Spleen (tissue), 11 donors: ENCODE measurements around the gene FERMT1. TPM values are rescaled to one million over a fixed set of nuclear protein-coding genes. Genes with fewer than 3 reads are reported as not detected.

Experiments
- DNase-seq: peaks from one replicate; pipeline ENCODE4 v3.0.0-alpha.2; 2020
- H3K27ac ChIP-seq, 8 donors: fragments of 200-600 bp; sonication (generic) in 7 of 8; 1 replicate in 4 of 8; 2 replicates in 4 of 8; pipeline versions ENCODE4 v1.5.0 to v1.8.0; 2016 to 2021; ENCODE audit warnings: inconsistent platforms in 4 of 8, mild to moderate bottlenecking in 4 of 8, moderate library complexity in 1 of 8
- H3K27me3 ChIP-seq, 7 donors: fragments of 200-600 bp; sonication (generic) in 6 of 7; replicated peaks in 1 of 7; 1 replicate in 4 of 7; 2 replicates in 3 of 7; pipeline versions ENCODE4 v1.5.0 to v1.8.0; 2016 to 2021; ENCODE audit warnings: inconsistent platforms in 3 of 7, mild to moderate bottlenecking in 1 of 7
- H3K36me3 ChIP-seq, 6 donors: fragments of 200-600 bp; sonication (generic) in 5 of 6; 1 replicate in 4 of 6; 2 replicates in 2 of 6; pipeline versions ENCODE4 v1.5.0 to v1.8.0; 2016 to 2021; ENCODE audit warnings: inconsistent platforms in 2 of 6
- H3K4me1 ChIP-seq, 6 donors: fragments of 200-600 bp; sonication (generic) in 5 of 6; 1 replicate in 3 of 6; 2 replicates in 3 of 6; pipeline versions ENCODE4 v1.5.0 to v1.8.0; 2016 to 2021; ENCODE audit warnings: inconsistent platforms in 3 of 6
- H3K4me3 ChIP-seq, 8 donors: fragments of 200-600 bp; sonication (generic) in 7 of 8; 1 replicate in 4 of 8; 2 replicates in 4 of 8; pipeline versions ENCODE4 v1.5.0 to v1.8.0; 2016 to 2021; ENCODE audit warnings: inconsistent platforms in 4 of 8, mild to moderate bottlenecking in 4 of 8, moderate library complexity in 2 of 8
- H3K9me3 ChIP-seq, 8 donors: fragments of 200-600 bp; sonication (generic) in 7 of 8; 1 replicate in 4 of 8; 2 replicates in 4 of 8; pipeline versions ENCODE4 v1.5.0 to v1.8.0; 2016 to 2021; ENCODE audit warnings: inconsistent platforms in 4 of 8
- POLR2A ChIP-seq, 3 donors: fragments of 450-650 bp; IDR thresholded peaks; one replicate each; pipeline ENCODE4 v1.5.1; 2017; ENCODE audit warnings: antibody characterized with exemption in 3 of 3, mild to moderate bottlenecking in 1 of 3
- POLR2AphosphoS5 ChIP-seq, 3 donors: sonication (generic); formaldehyde crosslinking; IDR thresholded peaks; one replicate each; pipeline ENCODE4 v1.5.1; 2017; ENCODE audit warnings: antibody characterized with exemption in 3 of 3
- WGBS, 5 donors: extraction: QIAGEN DNeasy Blood & Tissue Kit in 3 of 5; methylation state at CpG; one replicate each; pipeline versions ENCODE4 v1.1.5 to v1.1.7; 2013 to 2018; 5-methylcytosine and 5-hydroxymethylcytosine counted together
- intact Hi-C: fragments of 100-400 bp; cut with DNase I; formaldehyde crosslinking; loops from one replicate; pipeline ENCODE4 v1.15.0; 2023; ENCODE audit warnings: low total_unique reads
- polyA plus RNA-seq, 3 donors: library from polyadenylated mRNA; stranded (reverse); fragments of 200-250 nt; gene quantifications; one replicate each; pipeline ENCODE4 v1.2.1, GENCODE V29; 2013
- total RNA-seq, 7 donors: library from RNA; depleted of rRNA in 3 of 7; stranded (reverse); fragments of >200 nt in 3 of 7; fragmentation: NEBNext Ultra II Directional in 4 of 7; extraction: Animal tissue kit (Norgen Biotek cat#: 25700) in 4 of 7; gene quantifications; one replicate each; pipeline versions ENCODE4 v1.1.0 to v1.2.1, GENCODE V29; 2016 to 2021
- TF ChIP-seq, protein P1 (sequence below), 11 experiments: fragments of 200-600 bp in 7 of 11; fragments of 450-650 bp in 4 of 11; sonication (generic) in 4 of 11; IDR thresholded peaks in 8 of 11; conservative IDR thresholded peaks in 3 of 11; 1 replicate in 7 of 11; 2 replicates in 4 of 11; pipeline versions ENCODE4 v1.4.0 to v1.8.0; 2016 to 2021; ENCODE audit warnings: antibody characterized with exemption in 11 of 11, inconsistent platforms in 4 of 11, mild to moderate bottlenecking in 1 of 11
- donor health status: healthy with polysubstance abuse.
- donor health status: DM: no; HTN: no; CAD: no; lungs with moderate emphysema.
- donor health status: DM: no; HTN: no; CAD: no.
- donor health status: Bipolar disorder and iron deficiency.
- donor health status: healthy.
- donor health status: DM: no; HTN: no; CAD: no.
- donor health status: DM: yes; HTN: yes; CAD: no.

Gene FERMT1
- total and polyA plus RNA-seq, 10 donors: 0.06 to 1.3 (median 0.33) TPM

DNA sequence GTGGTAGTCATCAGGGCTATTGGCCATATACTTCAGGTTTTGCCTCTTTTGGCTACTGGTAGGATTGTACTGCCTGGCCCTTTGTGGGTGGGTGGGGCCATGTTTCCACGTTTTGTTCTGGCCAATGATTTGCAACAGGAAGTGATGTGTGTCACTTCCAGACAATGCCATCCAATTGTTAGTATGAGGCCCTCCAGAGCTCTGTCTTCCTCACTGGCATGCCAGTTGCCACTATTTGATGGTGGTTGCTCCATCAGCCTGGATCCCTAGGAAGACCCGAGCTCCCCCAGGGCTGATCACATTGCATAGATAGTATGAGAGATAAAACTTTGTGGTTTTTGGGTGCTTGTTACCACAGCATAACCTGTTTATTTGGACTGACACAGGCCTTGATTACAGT, 61.3 kb downstream of the FERMT1 start:
- 43 to 63% (median 56%) methylated on average over 2 of the region's 2 CpGs for WGBS, 5 donors
- intact Hi-C loops: no loop called here
- no peak overlapping the region for H3K4me3 ChIP-seq

DNA sequence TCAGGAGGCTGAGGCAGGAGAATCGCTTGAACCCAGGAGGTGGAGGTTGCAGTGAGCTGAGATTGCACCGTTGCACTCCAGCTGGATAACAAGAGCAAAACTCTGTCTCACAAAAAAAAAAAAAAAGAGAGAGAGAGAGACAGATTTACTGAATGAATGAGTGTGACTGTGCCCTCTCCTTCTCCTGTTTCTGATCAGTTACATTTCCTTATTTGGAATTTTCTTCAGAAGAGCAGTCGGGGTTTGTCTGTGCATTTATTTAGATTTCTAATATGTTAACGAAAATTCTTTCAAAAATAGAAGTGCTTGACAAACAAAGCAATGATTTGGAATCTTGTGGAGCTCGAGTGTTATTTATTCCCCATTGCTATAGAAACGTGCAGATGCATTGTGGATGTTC, 62.6 kb downstream of the FERMT1 start:
- no peak for TF ChIP-seq POLR2AphosphoS5 (IDR thresholded peaks at IDR 0.05)
- no peak for TF ChIP-seq POLR2A (IDR thresholded peaks at IDR 0.05)
- TF ChIP-seq, protein P1, sequence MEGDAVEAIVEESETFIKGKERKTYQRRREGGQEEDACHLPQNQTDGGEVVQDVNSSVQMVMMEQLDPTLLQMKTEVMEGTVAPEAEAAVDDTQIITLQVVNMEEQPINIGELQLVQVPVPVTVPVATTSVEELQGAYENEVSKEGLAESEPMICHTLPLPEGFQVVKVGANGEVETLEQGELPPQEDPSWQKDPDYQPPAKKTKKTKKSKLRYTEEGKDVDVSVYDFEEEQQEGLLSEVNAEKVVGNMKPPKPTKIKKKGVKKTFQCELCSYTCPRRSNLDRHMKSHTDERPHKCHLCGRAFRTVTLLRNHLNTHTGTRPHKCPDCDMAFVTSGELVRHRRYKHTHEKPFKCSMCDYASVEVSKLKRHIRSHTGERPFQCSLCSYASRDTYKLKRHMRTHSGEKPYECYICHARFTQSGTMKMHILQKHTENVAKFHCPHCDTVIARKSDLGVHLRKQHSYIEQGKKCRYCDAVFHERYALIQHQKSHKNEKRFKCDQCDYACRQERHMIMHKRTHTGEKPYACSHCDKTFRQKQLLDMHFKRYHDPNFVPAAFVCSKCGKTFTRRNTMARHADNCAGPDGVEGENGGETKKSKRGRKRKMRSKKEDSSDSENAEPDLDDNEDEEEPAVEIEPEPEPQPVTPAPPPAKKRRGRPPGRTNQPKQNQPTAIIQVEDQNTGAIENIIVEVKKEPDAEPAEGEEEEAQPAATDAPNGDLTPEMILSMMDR (IDR thresholded peaks at IDR 0.05 in 8 of 11, conservative IDR thresholded peaks at IDR 0.05 in 3 of 11): no peak
- 65 to 82% (median 75%) methylated on average over 6 of the region's 6 CpGs for WGBS, 5 donors
- intact Hi-C loops: no loop called here
- peaks cover 0 to 26% (median 0%) of the 10 kb centered on the region in 7 donors for H3K27me3 ChIP-seq
- H3K4me1 ChIP-seq: no peaks in the 10 kb centered on the region
- H3K36me3 ChIP-seq: no peaks in the 10 kb centered on the region
- no peak for DNase-seq
- no peak overlapping the region for H3K4me3 ChIP-seq
- H3K9me3 ChIP-seq: no peaks in the 10 kb centered on the region
- H3K27ac ChIP-seq: no peak overlapping the region

More for the DNA sequence above, 61.3 kb downstream of the FERMT1 start:
- no peak for DNase-seq
- TF ChIP-seq, protein P1 (IDR thresholded peaks at IDR 0.05 in 8 of 11, conservative IDR thresholded peaks at IDR 0.05 in 3 of 11): no peak
- no peak for TF ChIP-seq POLR2A (IDR thresholded peaks at IDR 0.05)
- TF ChIP-seq POLR2AphosphoS5 (IDR thresholded peaks at IDR 0.05): no peak
- Histone ChIP-seq H3K4me1 (no peaks in the 10 kb centered on the region), H3K9me3 (no peaks in the 10 kb centered on the region), H3K36me3 (no peaks in the 10 kb centered on the region), H3K27ac (no peak overlapping the region), H3K27me3 (peaks cover 0 to 16% (median 0%) of the 10 kb centered on the region in 7 donors)

DNA sequence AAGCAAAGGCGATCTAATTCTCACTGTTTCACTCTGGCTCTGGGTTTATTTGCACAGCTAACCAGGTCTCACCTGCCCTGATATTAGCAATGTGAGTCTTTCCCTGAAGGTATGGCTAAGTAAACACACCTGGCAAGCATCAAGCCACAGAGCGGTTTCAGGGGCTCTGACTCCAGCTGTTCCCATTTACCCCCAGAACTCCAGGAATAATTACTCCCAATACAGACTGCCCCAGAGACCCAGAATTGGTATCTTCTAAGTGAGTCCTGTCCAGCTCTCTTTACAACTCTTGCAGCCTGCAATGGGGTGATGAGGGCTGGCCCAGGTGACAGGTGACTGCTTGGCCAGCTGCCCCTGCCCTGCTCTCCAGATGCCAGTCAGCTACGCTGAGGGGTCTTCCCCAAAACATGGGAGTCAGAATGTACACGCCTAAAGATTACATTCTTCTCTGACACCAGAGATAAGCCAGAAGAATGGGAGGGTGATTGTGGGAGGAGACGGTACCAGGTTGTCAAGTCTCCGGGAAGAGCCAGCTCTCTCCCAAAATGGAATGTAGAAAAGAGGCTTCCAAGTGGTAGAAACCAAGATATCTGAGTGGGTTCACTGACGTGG, 64.0 kb downstream of the FERMT1 start:
- Histone ChIP-seq H3K4me3 (no peak overlapping the region), H3K9me3 (no peaks in the 10 kb centered on the region), H3K27me3 (peaks cover 0 to 36% (median 0%) of the 10 kb centered on the region in 7 donors), H3K27ac (no peak overlapping the region), H3K4me1 (no peaks in the 10 kb centered on the region), H3K36me3 (no peaks in the 10 kb centered on the region)
- no peak for DNase-seq
- intact Hi-C loops: no loop called here
- TF ChIP-seq, protein P1 (IDR thresholded peaks at IDR 0.05 in 8 of 11, conservative IDR thresholded peaks at IDR 0.05 in 3 of 11): no peak
- no peak for TF ChIP-seq POLR2AphosphoS5 (IDR thresholded peaks at IDR 0.05)
- WGBS, 5 donors: 47 to 67% (median 59%) methylated on average over 6 to 7 of the region's 7 CpGs

DNA sequence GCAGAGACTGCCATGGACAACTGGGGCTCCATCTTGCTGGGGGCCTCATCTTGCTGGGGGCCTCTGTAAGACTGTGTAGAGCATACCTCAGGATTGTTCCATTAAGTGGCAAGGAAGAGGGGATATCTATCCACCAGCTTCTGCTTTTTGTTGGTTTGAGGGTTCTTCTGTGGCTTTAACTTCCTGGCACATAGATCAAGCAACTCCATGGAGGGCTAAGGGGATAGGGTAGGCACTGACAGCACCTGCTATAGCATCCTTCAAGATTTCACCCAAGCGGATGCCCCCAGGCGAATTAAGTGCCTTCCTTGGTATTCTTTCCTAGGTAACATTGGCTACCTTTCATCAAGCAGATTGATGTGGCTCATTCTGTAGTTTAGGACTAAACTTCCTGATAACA, 65.1 kb downstream of the FERMT1 start:
- TF ChIP-seq, protein P1 (IDR thresholded peaks at IDR 0.05 in 8 of 11, conservative IDR thresholded peaks at IDR 0.05 in 3 of 11): no peak
- TF ChIP-seq POLR2A (IDR thresholded peaks at IDR 0.05): no peak
- no peak for TF ChIP-seq POLR2AphosphoS5 (IDR thresholded peaks at IDR 0.05)
- H3K4me1 ChIP-seq: peaks cover 0 to 3% (median under 1%) of the 10 kb centered on the region in 6 donors
- H3K27ac ChIP-seq: no peak overlapping the region
- H3K4me3 ChIP-seq: no peak overlapping the region
- WGBS, 5 donors: 13 to 49% (median 30%) methylated on average over 2 of the region's 2 CpGs
- peaks cover 0 to 47% (median 5%) of the 10 kb centered on the region in 7 donors for H3K27me3 ChIP-seq
- no peak for DNase-seq
- no peaks in the 10 kb centered on the region for H3K36me3 ChIP-seq
- H3K9me3 ChIP-seq: no peaks in the 10 kb centered on the region
- intact Hi-C loops: no loop called here
